Osteocyte (in vitro differentiated cells): ENCODE results near the gene DEPDC1B. TPM values are rescaled to one million over a fixed set of nuclear protein-coding genes. Genes with fewer than 3 reads are reported as not detected.

Experiments
- DNase-seq: peaks from one replicate; pipeline ENCODE4 v3.0.0; 2021; ENCODE audit warnings: mixed read lengths; ENCODE audit not compliant: unreplicated experiment; ENCODE audit errors: extremely low spot score
- H3K27ac Mint-ChIP-seq: one replicate; pipeline ENCODE4 v1.8.0; 2021; ENCODE audit warnings: mild to moderate bottlenecking, mixed read lengths; ENCODE audit not compliant: unreplicated experiment
- H3K27me3 Mint-ChIP-seq: one replicate; pipeline ENCODE4 v1.8.0; 2021; ENCODE audit warnings: mixed read lengths; ENCODE audit not compliant: unreplicated experiment
- H3K36me3 Mint-ChIP-seq: one replicate; pipeline ENCODE4 v1.8.0; 2021; ENCODE audit warnings: mixed read lengths; ENCODE audit not compliant: unreplicated experiment
- H3K4me1 Mint-ChIP-seq: one replicate; pipeline ENCODE4 v1.8.0; 2021; ENCODE audit warnings: mixed read lengths; ENCODE audit not compliant: unreplicated experiment
- H3K4me3 Mint-ChIP-seq: one replicate; pipeline ENCODE4 v1.8.0; 2021; ENCODE audit warnings: mild to moderate bottlenecking, moderate library complexity, mixed read lengths; ENCODE audit not compliant: unreplicated experiment
- H3K9me3 Mint-ChIP-seq: one replicate; pipeline ENCODE4 v1.8.0; 2021; ENCODE audit warnings: mixed read lengths; ENCODE audit not compliant: unreplicated experiment
- CTCF ChIP-seq: fragments of 200-600 bp; sonication (generic); IDR thresholded peaks from 2 replicates; pipeline ENCODE4 v1.5.0; 2021; ENCODE audit warnings: antibody characterized with exemption, mild to moderate bottlenecking, moderate library complexity
- total RNA-seq: library from RNA; stranded (reverse); gene quantifications from 2 replicates; pipeline ENCODE4 v1.2.1, GENCODE V29; 2021

Gene DEPDC1B
- total RNA-seq, 1 donor from 2014 or later = 1.7 TPM

GRCh38 chr5:60550311-60550710 is 149.7 kb downstream of the DEPDC1B start:
- TF ChIP-seq CTCF = no peak
- H3K27me3 Mint-ChIP-seq = no peaks in the 10 kb centered on the region
- peaks cover 8% of the 10 kb centered on the region for H3K4me1 Mint-ChIP-seq
- H3K27ac Mint-ChIP-seq = no peak overlapping the region
- no peak for DNase-seq
- H3K4me3 Mint-ChIP-seq = no peak overlapping the region
- no peaks in the 10 kb centered on the region for H3K36me3 Mint-ChIP-seq
- H3K9me3 Mint-ChIP-seq = peaks cover 3% of the 10 kb centered on the region

GRCh38 chr5:60549841-60550240 is 150.1 kb downstream of the DEPDC1B start:
- TF ChIP-seq CTCF = no peak

More at GRCh38 chr5:60549841-60550240, 150.1 kb downstream of the DEPDC1B start:
- H3K9me3 Mint-ChIP-seq = no peaks in the 10 kb centered on the region
- H3K4me3 Mint-ChIP-seq = no peak overlapping the region
- H3K4me1 Mint-ChIP-seq = peaks cover 10% of the 10 kb centered on the region
- H3K36me3 Mint-ChIP-seq = no peaks in the 10 kb centered on the region
- H3K27me3 Mint-ChIP-seq = no peaks in the 10 kb centered on the region
- H3K27ac Mint-ChIP-seq = no peak overlapping the region
- DNase-seq = no peak

Other genes with a start within 250 kb of the DEPDC1B start
- gene ELOVL7, start 144.1 kb upstream of the DEPDC1B start, total RNA-seq = 0.46 and 0.47 TPM in 2 replicates
- gene ERCC8, start 244.9 kb upstream of the DEPDC1B start, total RNA-seq = 11.3 and 13.4 TPM in 2 replicates
- 22.2 and 23.4 TPM in 2 replicates for gene NDUFAF2, start 245.0 kb upstream of the DEPDC1B start, total RNA-seq